ENCODE results near the gene TBC1D14. TPM values are rescaled to one million over a fixed set of nuclear protein-coding genes. Genes with fewer than 3 reads are reported as not detected.
A peak's percentile ranks its signal among the peaks of the same experiment; 100 is the strongest.

Gene TBC1D14
- total RNA-seq, 1 donor from 2014 or later, result 33.2 TPM

GRCh38 chr4:6880691-6881090 is 28.9 kb upstream of the TBC1D14 start:
- no peaks in the 10 kb centered on the region for H3K9me3 Mint-ChIP-seq (ENCODE audit: unreplicated experiment)
- H3K36me3 Mint-ChIP-seq (ENCODE audit: unreplicated experiment), result peaks cover 50% of the 10 kb centered on the region
- peaks cover 12% of the 10 kb centered on the region for H3K4me1 Mint-ChIP-seq (ENCODE audit: unreplicated experiment)
- no peak overlapping the region for H3K4me3 Mint-ChIP-seq (ENCODE audit: unreplicated experiment)
- DNase-seq (ENCODE audit: extremely low spot score, unreplicated experiment), result no peak
- no peak overlapping the region for H3K27ac Mint-ChIP-seq (ENCODE audit: unreplicated experiment)
- no peaks in the 10 kb centered on the region for H3K27me3 Mint-ChIP-seq (ENCODE audit: unreplicated experiment)
- no peak for TF ChIP-seq CTCF (IDR thresholded peaks at IDR 0.05)

- no peak for DNase-seq (ENCODE audit: extremely low spot score, unreplicated experiment)
- peaks cover 45% of the 10 kb centered on the region for H3K36me3 Mint-ChIP-seq (ENCODE audit: unreplicated experiment)
- no peaks in the 10 kb centered on the region for H3K9me3 Mint-ChIP-seq (ENCODE audit: unreplicated experiment)
- H3K27me3 Mint-ChIP-seq (ENCODE audit: unreplicated experiment), result no peaks in the 10 kb centered on the region
- H3K4me3 Mint-ChIP-seq (ENCODE audit: unreplicated experiment), result no peak overlapping the region
- no peak for TF ChIP-seq CTCF (IDR thresholded peaks at IDR 0.05)
- no peak overlapping the region for H3K27ac Mint-ChIP-seq (ENCODE audit: unreplicated experiment)
- H3K4me1 Mint-ChIP-seq (ENCODE audit: unreplicated experiment), result peaks cover 9% of the 10 kb centered on the region
Observed at GRCh38 chr4:6881908-6882307, 27.7 kb upstream of the TBC1D14 start.

- DNase-seq (ENCODE audit: extremely low spot score, unreplicated experiment), result no peak
- no peaks in the 10 kb centered on the region for H3K9me3 Mint-ChIP-seq (ENCODE audit: unreplicated experiment)
- no peaks in the 10 kb centered on the region for H3K27me3 Mint-ChIP-seq (ENCODE audit: unreplicated experiment)
- H3K27ac Mint-ChIP-seq (ENCODE audit: unreplicated experiment), result no peak overlapping the region
- no peak for TF ChIP-seq CTCF (IDR thresholded peaks at IDR 0.05)
- peaks cover 14% of the 10 kb centered on the region for H3K4me1 Mint-ChIP-seq (ENCODE audit: unreplicated experiment)
- no peak overlapping the region for H3K4me3 Mint-ChIP-seq (ENCODE audit: unreplicated experiment)
- H3K36me3 Mint-ChIP-seq (ENCODE audit: unreplicated experiment), result peaks cover 27% of the 10 kb centered on the region
Observed at GRCh38 chr4:6884341-6884870, 25.2 kb upstream of the TBC1D14 start.

GRCh38 chr4:6885953-6886557 is 23.6 kb upstream of the TBC1D14 start:
- no peaks in the 10 kb centered on the region for H3K27me3 Mint-ChIP-seq (ENCODE audit: unreplicated experiment)
- DNase-seq (ENCODE audit: extremely low spot score, unreplicated experiment), result no peak
- peak overlapping the region; percentile 75 for H3K27ac Mint-ChIP-seq (ENCODE audit: unreplicated experiment)
- H3K4me3 Mint-ChIP-seq (ENCODE audit: unreplicated experiment), result no peak overlapping the region
- TF ChIP-seq CTCF (IDR thresholded peaks at IDR 0.05), result no peak
- H3K9me3 Mint-ChIP-seq (ENCODE audit: unreplicated experiment), result no peaks in the 10 kb centered on the region
- H3K4me1 Mint-ChIP-seq (ENCODE audit: unreplicated experiment), result peaks cover 14% of the 10 kb centered on the region
- H3K36me3 Mint-ChIP-seq (ENCODE audit: unreplicated experiment), result peaks cover 19% of the 10 kb centered on the region

GRCh38 chr4:6886886-6887285 is 22.7 kb upstream of the TBC1D14 start:
- Mint-ChIP-seq H3K9me3 (ENCODE audit: unreplicated experiment) (no peaks in the 10 kb centered on the region), H3K36me3 (ENCODE audit: unreplicated experiment) (peaks cover 15% of the 10 kb centered on the region), H3K27me3 (ENCODE audit: unreplicated experiment) (no peaks in the 10 kb centered on the region), H3K4me3 (ENCODE audit: unreplicated experiment) (no peak overlapping the region), H3K4me1 (ENCODE audit: unreplicated experiment) (peaks cover 16% of the 10 kb centered on the region), H3K27ac (ENCODE audit: unreplicated experiment) (no peak overlapping the region)
- DNase-seq (ENCODE audit: extremely low spot score, unreplicated experiment), result no peak
- no peak for TF ChIP-seq CTCF (IDR thresholded peaks at IDR 0.05)

Data from osteocyte (in vitro differentiated cells).